Erythroblast (primary cell): ENCODE results near the gene ATF7IP.
A peak's percentile ranks its signal among the peaks of the same experiment; 100 is the strongest.

Experiments
- DNase-seq, 2 experiments: peaks; one replicate each; lab custom pipeline; 2025; lab: John Stamatoyannopoulos, UW
- GATA1 ChIP-seq: IDR thresholded peaks from 2 replicates; pipeline ENCODE4 v1.6.1; 2011; ENCODE audit warnings: low read depth, mild to moderate bottlenecking, control low read depth, low read length, moderate library complexity
- POLR2A ChIP-seq: IDR thresholded peaks from 2 replicates; pipeline ENCODE4 v1.6.1; 2011; ENCODE audit warnings: mild to moderate bottlenecking, low read length

The ATF7IP gene

DNA sequence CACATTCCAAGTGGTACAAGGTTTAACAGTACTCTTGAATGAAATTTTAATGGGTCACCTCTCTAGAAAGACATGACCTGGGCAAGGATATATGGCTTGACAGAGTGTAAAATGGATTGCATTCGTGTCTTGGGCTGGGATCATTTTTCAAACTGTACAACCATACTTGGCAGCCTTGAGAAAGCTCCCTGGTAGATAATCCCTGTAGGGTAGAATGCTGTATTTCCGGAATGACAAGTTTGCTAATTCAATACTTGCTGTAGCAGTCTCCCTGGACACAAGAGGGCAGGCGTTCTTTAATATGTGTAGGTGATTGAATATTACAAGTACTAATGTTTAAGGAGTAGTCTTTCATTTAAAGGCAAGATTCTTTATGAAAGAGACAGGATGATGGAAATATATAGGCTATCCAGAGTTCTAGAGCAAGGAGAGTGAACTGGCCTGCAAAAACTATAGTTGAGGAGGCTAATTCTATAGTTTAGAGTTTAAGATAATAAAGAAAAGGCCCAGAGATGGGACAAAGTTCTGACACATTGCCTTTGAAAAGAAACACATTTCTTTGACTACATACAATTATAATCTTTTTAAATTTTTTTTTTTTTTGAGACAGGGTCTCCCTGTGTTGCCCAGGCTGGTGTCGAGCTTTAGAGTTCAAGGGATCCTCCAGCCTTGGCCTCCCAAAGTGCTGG is 148.8 kb downstream of the ATF7IP start:
- DNase-seq: peak in 1 of 2 experiments; percentile 12
- no peak for TF ChIP-seq GATA1
- TF ChIP-seq POLR2A: no peak

- no peak for TF ChIP-seq POLR2A
- TF ChIP-seq GATA1: no peak
- DNase-seq: no peak
Measured at GRCh38 chr12:14514946-14515345, 149.5 kb downstream of the ATF7IP start.

DNA sequence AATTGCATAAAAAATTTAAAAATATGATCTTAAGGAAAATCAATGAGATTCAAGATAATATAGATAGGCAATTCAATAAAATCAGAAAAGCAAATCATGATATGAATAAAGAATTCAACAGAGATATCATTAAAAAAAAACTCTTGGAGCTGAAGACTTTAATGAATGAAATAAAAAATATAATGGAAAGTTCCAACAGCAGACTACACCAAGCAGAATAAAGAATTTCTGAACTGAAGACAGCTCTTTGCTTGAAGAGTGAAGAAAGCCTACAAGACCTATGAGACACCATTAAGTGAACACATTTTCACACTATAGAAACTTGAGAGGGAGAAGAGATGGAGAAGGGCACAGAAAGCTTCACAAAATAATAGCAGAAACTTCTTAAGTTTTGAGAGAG is 156.3 kb downstream of the ATF7IP start:
- no peak for TF ChIP-seq GATA1
- TF ChIP-seq POLR2A: no peak
- no peak for DNase-seq

DNA sequence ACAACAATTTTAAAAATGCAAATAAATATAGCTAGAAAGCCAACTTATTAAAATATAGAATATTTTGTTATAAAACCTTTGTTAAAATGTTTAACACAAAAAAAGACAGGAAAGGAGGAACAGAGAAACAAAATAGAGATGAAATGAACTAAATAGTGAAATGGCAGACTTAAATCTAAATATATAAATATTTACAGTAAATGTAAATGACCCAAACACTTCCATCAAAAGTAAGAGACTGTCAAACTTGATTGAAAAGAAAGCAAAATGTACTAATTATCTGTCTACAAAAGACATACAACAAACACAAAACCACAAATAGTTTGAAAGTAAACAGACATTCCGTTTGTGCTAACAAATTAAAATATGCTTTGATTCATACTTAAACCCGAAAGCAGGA is 160.5 kb downstream of the ATF7IP start:
- no peak for DNase-seq
- TF ChIP-seq GATA1 (no peak), POLR2A (no peak)

- no peak for DNase-seq
- no peak for TF ChIP-seq POLR2A
- no peak for TF ChIP-seq GATA1
Measured at GRCh38 chr12:14532152-14532551, 166.7 kb downstream of the ATF7IP start.

DNA sequence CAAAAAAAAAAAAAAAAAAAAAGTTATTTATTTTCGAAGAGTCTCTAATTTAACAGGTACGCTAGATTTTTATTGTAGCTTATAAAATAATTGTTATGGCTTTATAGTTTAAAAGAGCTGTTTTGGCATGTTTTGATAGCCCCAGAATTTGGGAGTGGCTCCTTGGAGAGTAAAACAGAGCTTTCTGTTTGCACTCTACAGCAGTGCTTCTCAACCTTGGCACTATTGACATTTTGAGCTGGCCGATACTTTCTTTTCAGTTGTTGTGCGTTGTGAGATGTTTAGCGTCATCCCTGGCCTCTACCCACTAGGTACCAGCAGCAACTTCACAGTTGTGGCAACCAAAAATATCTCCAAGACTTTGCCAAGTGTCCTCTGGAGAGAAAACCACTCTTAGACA is 171.6 kb downstream of the ATF7IP start:
- no peak for TF ChIP-seq POLR2A
- DNase-seq: no peak

DNA sequence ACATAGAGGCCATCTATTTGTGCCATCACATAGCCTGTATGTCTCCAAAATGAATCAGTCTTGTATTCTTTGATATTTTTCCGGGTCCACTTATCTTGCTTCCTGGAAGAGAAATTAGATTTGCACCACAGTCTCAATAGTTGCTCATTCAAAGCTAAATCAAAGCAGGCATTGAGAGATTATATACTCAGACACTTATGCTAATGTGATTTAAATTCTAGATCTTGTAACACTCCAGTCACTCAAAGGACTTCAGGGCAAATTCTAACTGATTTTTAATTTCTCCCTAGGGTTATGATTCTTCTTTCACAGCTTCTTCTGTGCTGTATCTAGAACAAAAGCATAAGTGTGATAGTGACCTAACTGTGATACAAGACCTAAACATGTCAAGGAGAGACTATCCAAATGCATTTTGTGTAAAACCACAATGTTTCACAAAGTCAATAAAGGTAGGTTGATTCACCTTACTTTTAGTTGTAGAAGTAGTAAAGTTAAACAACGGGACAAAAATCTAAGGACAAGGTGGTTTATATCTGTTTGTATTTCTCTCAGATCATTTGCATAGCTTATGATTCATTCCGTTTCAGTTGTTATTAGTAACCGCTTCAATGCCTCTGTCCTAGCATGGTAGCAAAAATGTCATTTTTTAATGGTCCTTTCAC is 175.4 kb downstream of the ATF7IP start:
- DNase-seq: no peak
- TF ChIP-seq POLR2A: no peak
- no peak for TF ChIP-seq GATA1

DNA sequence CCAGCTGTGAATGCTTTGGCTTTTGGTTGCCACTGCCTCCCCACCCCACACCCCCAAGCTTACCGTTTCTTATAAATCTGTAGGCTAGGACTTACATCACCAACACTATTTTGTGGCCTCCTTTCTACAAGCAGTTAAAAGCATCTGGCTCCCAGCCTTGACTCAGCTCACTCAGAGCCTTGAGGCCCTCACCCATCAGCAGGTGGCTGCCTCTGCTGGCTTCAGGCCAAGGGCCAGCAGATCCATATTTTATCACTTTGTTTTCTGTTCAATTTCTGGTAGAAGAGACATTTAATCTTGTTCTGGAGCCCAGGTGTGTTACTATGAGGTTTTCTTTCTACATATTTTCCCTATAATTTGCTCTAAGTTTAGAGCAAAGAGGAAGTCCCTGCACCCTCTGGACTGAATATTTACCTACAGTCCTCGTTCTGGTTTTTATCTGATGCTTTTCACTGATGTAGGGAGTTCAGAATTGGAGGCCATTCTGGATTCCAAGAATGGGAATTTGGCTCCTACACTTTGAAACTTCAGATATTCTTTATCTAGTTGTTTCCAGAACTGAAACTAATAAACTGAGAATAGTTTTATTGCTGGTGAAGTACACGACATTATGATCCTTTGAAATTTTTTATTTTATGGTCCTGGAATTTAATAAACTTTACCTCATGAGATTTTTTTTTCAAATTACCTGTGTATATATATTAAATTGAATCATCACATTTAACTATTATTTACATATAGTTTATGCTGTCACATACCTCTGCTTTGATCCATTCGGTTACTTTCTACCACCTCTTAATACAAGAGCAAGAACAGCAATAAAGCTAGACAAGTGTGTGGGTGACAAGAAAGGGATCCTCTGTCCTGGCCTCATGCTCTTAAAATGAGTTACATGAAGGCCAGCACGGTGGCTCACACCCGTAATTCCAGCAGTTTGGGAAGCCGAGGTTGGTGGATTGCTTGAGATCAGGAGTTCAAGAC is 180.0 kb downstream of the ATF7IP start:
- DNase-seq: no peak
- TF ChIP-seq GATA1 (no peak), POLR2A (no peak)

GRCh38 chr12:14547571-14547970 is 182.1 kb downstream of the ATF7IP start:
- no peak for DNase-seq
- no peak for TF ChIP-seq POLR2A
- no peak for TF ChIP-seq GATA1

DNA sequence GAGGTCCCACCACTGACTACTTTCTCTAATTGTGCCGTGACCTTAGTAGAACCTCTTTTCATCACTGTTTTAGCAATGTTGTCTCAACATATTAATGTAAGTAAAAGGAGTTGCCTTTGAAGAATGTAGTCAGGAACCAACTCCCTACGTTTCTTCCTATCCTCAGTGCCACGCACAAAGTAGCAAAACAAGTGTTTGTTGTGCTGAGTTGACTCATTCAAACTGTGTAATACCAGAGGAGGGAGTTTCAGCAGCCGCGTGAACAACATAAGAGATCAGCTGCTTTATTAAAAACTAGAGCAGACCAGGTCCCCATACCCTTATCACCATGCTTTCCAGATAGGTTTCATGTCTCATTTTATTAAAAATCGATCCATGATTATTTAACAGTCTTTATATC is 183.1 kb downstream of the ATF7IP start:
- no peak for TF ChIP-seq GATA1
- TF ChIP-seq POLR2A: no peak
- no peak for DNase-seq
